Measurements from ENCODE around the gene AATK. TPM values are rescaled to one million over a fixed set of nuclear protein-coding genes. Genes with fewer than 3 reads are reported as not detected.

The AATK gene
- polyA plus RNA-seq, 1 of the 3 experiments (the other 2 are of a cell fraction) = 0.51 TPM

DNA sequence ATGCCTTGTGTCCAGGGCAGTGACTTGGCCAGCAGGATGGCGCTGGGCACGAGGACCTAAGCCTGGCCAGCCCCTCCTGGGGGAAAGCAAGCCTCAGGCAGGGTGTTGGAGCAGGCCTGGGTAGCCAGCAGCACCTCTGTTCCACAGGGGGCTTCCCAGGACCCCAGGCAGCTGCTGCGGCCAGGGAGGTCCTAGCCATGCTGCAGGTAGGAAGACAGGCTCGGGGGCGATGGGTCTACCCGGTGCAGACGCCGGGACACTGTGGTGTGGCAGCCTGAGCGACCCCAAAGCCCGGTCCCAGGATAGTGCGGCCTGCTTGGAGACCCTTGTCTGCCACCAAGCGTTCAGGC lies 22.4 kb upstream of the AATK start:
- Histone ChIP-seq H3K4me2 (no peak overlapping the region), H3K27me3 (ENCODE audit: insufficient read depth) (no peaks in the 10 kb centered on the region), H3F3A (replicated peaks; ENCODE audit: insufficient read depth) (peaks cover 5% of the 10 kb centered on the region), H4K20me1 (ENCODE audit: insufficient read depth) (no peaks in the 10 kb centered on the region), H3K4me3 (ENCODE audit: low read depth in 2 of 2, low read length in 1 of 2) (no peak overlapping the region), H3K79me2 (ENCODE audit: insufficient read depth) (no peaks in the 10 kb centered on the region), H3K9ac (no peak overlapping the region), H3K4me1 (ENCODE audit: control insufficient read depth in 1 of 2, insufficient read depth in 2 of 2, low read depth in 1 of 2, low read length in 1 of 2) (peaks cover 0 to 2% of the 10 kb centered on the region in 2 experiments; a peak in 1 of 4 replicates), H2AFZ (ENCODE audit: low read depth) (no peak overlapping the region), H3K9me3 (no peaks in the 10 kb centered on the region), H3K36me3 (replicated peaks in 1 of 2; ENCODE audit: control insufficient read depth in 1 of 2, insufficient read depth in 2 of 2, low read length in 1 of 2) (peaks cover 0 to 11% of the 10 kb centered on the region in 2 experiments), H3K27ac (ENCODE audit: low read depth in 2 of 2, low read length in 1 of 2) (no peak overlapping the region), H3K9me2 (no peaks in the 10 kb centered on the region)
- ChIA-PET CTCF (interaction anchor here (1.4 to 6.3 kb wide), 4 partner anchors 12 to 87 kb away, joined by 3 to 46 read pairs (median 16); no protein-coding TSS in a partner anchor), POLR2A (no interaction called here)
- TF ChIP-seq MEF2A (IDR thresholded peaks at IDR 0.05; ENCODE audit: borderline replicate concordance, low read depth) (no peak), RFX5 (IDR thresholded peaks at IDR 0.05; ENCODE audit: low read length) (no peak), TCF12 (IDR thresholded peaks at IDR 0.05) (no peak), ELF1 (IDR thresholded peaks at IDR 0.05) (no peak), JUND (IDR thresholded peaks at IDR 0.05) (no peak), YY1 (IDR thresholded peaks at IDR 0.05; ENCODE audit: low read depth) (no peak)
- TF ChIP-seq, protein P1, sequence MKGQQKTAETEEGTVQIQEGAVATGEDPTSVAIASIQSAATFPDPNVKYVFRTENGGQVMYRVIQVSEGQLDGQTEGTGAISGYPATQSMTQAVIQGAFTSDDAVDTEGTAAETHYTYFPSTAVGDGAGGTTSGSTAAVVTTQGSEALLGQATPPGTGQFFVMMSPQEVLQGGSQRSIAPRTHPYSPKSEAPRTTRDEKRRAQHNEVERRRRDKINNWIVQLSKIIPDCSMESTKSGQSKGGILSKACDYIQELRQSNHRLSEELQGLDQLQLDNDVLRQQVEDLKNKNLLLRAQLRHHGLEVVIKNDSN (IDR thresholded peaks at IDR 0.05; ENCODE audit: borderline replicate concordance, low read depth) = no peak
- TF ChIP-seq, protein P2, sequence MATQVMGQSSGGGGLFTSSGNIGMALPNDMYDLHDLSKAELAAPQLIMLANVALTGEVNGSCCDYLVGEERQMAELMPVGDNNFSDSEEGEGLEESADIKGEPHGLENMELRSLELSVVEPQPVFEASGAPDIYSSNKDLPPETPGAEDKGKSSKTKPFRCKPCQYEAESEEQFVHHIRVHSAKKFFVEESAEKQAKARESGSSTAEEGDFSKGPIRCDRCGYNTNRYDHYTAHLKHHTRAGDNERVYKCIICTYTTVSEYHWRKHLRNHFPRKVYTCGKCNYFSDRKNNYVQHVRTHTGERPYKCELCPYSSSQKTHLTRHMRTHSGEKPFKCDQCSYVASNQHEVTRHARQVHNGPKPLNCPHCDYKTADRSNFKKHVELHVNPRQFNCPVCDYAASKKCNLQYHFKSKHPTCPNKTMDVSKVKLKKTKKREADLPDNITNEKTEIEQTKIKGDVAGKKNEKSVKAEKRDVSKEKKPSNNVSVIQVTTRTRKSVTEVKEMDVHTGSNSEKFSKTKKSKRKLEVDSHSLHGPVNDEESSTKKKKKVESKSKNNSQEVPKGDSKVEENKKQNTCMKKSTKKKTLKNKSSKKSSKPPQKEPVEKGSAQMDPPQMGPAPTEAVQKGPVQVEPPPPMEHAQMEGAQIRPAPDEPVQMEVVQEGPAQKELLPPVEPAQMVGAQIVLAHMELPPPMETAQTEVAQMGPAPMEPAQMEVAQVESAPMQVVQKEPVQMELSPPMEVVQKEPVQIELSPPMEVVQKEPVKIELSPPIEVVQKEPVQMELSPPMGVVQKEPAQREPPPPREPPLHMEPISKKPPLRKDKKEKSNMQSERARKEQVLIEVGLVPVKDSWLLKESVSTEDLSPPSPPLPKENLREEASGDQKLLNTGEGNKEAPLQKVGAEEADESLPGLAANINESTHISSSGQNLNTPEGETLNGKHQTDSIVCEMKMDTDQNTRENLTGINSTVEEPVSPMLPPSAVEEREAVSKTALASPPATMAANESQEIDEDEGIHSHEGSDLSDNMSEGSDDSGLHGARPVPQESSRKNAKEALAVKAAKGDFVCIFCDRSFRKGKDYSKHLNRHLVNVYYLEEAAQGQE (IDR thresholded peaks at IDR 0.05; ENCODE audit: low read depth, low read length) = no peak
- TF ChIP-seq, protein P3, sequence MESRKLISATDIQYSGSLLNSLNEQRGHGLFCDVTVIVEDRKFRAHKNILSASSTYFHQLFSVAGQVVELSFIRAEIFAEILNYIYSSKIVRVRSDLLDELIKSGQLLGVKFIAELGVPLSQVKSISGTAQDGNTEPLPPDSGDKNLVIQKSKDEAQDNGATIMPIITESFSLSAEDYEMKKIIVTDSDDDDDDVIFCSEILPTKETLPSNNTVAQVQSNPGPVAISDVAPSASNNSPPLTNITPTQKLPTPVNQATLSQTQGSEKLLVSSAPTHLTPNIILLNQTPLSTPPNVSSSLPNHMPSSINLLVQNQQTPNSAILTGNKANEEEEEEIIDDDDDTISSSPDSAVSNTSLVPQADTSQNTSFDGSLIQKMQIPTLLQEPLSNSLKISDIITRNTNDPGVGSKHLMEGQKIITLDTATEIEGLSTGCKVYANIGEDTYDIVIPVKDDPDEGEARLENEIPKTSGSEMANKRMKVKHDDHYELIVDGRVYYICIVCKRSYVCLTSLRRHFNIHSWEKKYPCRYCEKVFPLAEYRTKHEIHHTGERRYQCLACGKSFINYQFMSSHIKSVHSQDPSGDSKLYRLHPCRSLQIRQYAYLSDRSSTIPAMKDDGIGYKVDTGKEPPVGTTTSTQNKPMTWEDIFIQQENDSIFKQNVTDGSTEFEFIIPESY (IDR thresholded peaks at IDR 0.05; ENCODE audit: borderline replicate concordance, low read depth) = no peak
- no peak for DNase-seq
- 87% methylated on average over 12 of the region's 12 CpGs for WGBS (ENCODE audit: low lambda C conversion rate)
